ENCODE results near the gene TSPY2. TPM values are rescaled to one million over a fixed set of nuclear protein-coding genes. Genes with fewer than 3 reads are reported as not detected.
"Not testable (repeated sequence)": the region's sequence is repeated elsewhere in the genome, so short reads cannot be mapped to it uniquely, and the experiment has no call there.

TSPY2 gene, protein sequence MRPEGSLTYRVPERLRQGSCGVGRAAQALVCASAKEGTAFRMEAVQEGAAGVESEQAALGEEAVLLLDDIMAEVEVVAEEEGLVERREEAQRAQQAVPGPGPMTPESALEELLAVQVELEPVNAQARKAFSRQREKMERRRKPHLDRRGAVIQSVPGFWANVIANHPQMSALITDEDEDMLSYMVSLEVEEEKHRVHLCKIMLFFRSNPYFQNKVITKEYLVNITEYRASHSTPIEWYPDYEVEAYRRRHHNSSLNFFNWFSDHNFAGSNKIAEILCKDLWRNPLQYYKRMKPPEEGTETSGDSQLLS
- polyA plus RNA-seq (2013, experiment 1 of 2), result not detected
- polyA plus RNA-seq (2013, experiment 2 of 2), result not detected

DNA sequence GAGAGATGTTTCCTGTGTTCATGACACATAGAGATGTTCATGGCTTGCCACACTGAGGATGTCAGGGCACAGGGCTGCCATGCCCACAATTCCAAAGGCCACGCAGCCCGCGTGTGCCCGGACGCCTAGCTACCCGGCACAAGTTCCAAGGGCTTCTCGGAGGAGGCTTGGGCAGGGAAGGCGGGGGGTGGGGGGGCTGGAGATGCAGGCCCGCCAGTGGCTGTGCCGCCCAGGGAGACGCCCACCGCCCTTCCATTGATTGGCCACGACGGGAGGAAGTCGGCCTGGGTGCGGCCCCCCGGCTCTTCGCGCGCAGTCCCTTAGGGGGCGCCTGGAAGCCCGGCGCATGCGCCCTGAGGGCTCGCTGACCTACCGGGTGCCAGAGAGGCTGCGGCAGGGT is at the start of gene TSPY2:
TSPY2 (plus strand) TSS at position 301 of the 400 bp plus-strand sequence; CDS start at position 347, 46 bp downstream.
- WGBS, result 90% methylated on average over 4 of the region's 27 CpGs
- not testable (repeated sequence) for H3K4me1 ChIP-seq (ENCODE audit: insufficient read depth, low read length); H3K27ac ChIP-seq (ENCODE audit: low read depth, low read length); H3K9me3 ChIP-seq (ENCODE audit: insufficient read depth, low read depth, low read length); H3K9ac ChIP-seq (ENCODE audit: low read depth, low read length); H3K27me3 ChIP-seq (ENCODE audit: insufficient read depth, low read length); H3K36me3 ChIP-seq (ENCODE audit: insufficient read depth, low read length); H3K4me3 ChIP-seq (ENCODE audit: low read length)

DNA sequence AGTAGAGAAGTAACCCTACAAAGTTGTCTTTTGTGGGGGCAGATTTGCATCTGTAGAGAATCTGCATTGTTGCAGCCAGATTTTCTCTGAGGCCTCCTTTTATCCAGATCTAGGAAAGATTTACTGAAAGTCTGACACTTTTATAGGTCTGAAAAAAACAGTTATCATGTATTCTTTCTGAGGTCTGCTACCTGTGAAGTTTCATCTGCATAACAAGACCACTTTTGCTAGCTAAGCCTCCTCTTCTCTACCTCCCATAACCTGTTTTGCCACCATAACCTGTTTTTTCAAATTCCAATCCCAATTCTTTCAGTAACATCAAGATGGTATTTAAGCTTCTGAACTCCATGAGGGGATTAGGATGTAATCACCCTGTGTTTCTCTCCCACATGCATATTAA is 36.5 kb upstream of the TSPY2 start:
- H3K36me3 ChIP-seq (ENCODE audit: insufficient read depth, low read length); H3K9ac ChIP-seq (ENCODE audit: low read depth, low read length); H3K9me3 ChIP-seq (ENCODE audit: insufficient read depth, low read depth, low read length); H3K27me3 ChIP-seq (ENCODE audit: insufficient read depth, low read length); H3K4me3 ChIP-seq (ENCODE audit: low read length); H3K4me1 ChIP-seq (ENCODE audit: insufficient read depth, low read length): not testable (repeated sequence)
- H3K27ac ChIP-seq (ENCODE audit: low read depth, low read length), result peak overlapping the region; percentile 76; the same call in 1 of the 2 replicates

DNA sequence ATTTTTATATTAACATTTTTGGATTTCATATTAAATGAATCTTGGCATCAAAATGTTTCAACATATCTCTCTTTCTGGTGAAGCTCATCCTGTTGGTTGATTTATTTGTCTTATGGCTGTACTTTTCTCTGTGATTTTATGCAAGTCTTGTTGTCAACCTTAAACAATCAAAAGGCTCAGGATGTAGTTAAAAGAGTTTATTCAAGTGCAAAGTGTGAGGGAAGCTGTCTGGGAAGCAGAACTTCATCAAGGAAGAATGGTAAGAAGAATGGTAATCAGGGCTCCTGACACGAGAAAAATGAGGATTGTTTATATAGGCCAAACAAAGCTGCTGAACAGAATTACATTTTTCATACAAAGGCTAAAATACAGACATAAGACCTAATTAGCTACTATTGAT is 29.0 kb upstream of the TSPY2 start:
- H3K9ac ChIP-seq (ENCODE audit: low read depth, low read length); H3K36me3 ChIP-seq (ENCODE audit: insufficient read depth, low read length); H3K4me1 ChIP-seq (ENCODE audit: insufficient read depth, low read length); H3K9me3 ChIP-seq (ENCODE audit: insufficient read depth, low read depth, low read length); H3K27me3 ChIP-seq (ENCODE audit: insufficient read depth, low read length); H3K4me3 ChIP-seq (ENCODE audit: low read length); H3K27ac ChIP-seq (ENCODE audit: low read depth, low read length): not testable (repeated sequence)
- WGBS, result no CpG with 5 or more reads among the region's 1 CpG

- not testable (repeated sequence) for H3K36me3 ChIP-seq (ENCODE audit: insufficient read depth, low read length); H3K27me3 ChIP-seq (ENCODE audit: insufficient read depth, low read length); H3K4me3 ChIP-seq (ENCODE audit: low read length); H3K27ac ChIP-seq (ENCODE audit: low read depth, low read length); H3K9ac ChIP-seq (ENCODE audit: low read depth, low read length); H3K9me3 ChIP-seq (ENCODE audit: insufficient read depth, low read depth, low read length); H3K4me1 ChIP-seq (ENCODE audit: insufficient read depth, low read length)
- no CpG with 5 or more reads among the region's 4 CpGs for WGBS
Measured at GRCh38 chrY:6269839-6270238, 23.8 kb downstream of the TSPY2 start.

Measured in HUES64 (cell line).